Endothelial cell of umbilical vein (primary cell): ENCODE data around the gene DENND1A. TPM values are rescaled to one million over a fixed set of nuclear protein-coding genes. Genes with fewer than 3 reads are reported as not detected.

ENCODE experiments used
- BruUV-seq: library from RNA; stranded (reverse); fragments of 400-500 nt; replicated peaks from 2 replicates; lab custom pipeline; 2021; lab: Mats Ljungman, UMichigan
- CTCF ChIA-PET: fragments of 300-600, 350-600 bp; sonication (Branson Sonifier 250); formaldehyde crosslinking; loops from one replicate; lab custom pipeline; 2021; ENCODE audit warnings: antibody characterized with exemption, inconsistent platforms; lab: Charles Lee
- POLR2A ChIA-PET: fragments of 300-600, 350-600 bp; sonication (Branson Sonifier 250); formaldehyde crosslinking; loops from one replicate; lab custom pipeline; 2021; ENCODE audit warnings: antibody characterized with exemption, inconsistent platforms; lab: Charles Lee
- DNase-seq: peaks from one replicate; pipeline ENCODE4 v3.0.0-alpha.2; 2011; ENCODE audit warnings: low read depth, low spot score
- FAIRE-seq: peaks from 2 replicates; lab custom pipeline; 2011; peaks lifted over from hg19 to GRCh38; lab: Jason Lieb, UNC
- H2AFZ ChIP-seq: 2 replicates; pipeline ENCODE4 v1.6.0; 2012; ENCODE audit warnings: low read depth, low read length, control low read depth, inconsistent platforms
- H3K27ac ChIP-seq: 2 replicates; pipeline ENCODE4 v1.5.1; 2011; ENCODE audit warnings: low read depth, mild to moderate bottlenecking, control low read depth, low read length, moderate library complexity; ENCODE audit not compliant: insufficient read depth
- H3K27me3 ChIP-seq, 2 experiments: 2 replicates each; pipeline versions ENCODE4 v1.6.0 to v1.6.1; 2011; ENCODE audit warnings: low read length in 2 of 2, mixed read lengths in 1 of 2; ENCODE audit not compliant: control insufficient read depth in 2 of 2, insufficient read depth in 2 of 2
- H3K36me3 ChIP-seq, 2 experiments: 2 replicates in 1 of 2; 3 replicates in 1 of 2; pipeline ENCODE4 v1.5.1; 2011; ENCODE audit warnings: low read length in 2 of 2, mild to moderate bottlenecking in 1 of 2, moderate library complexity in 1 of 2; ENCODE audit not compliant: control insufficient read depth in 2 of 2, insufficient read depth in 2 of 2; ENCODE audit errors: extremely low read depth in 1 of 2
- H3K4me1 ChIP-seq: 3 replicates; pipeline ENCODE4 v1.5.1; 2011; ENCODE audit warnings: mild to moderate bottlenecking, low read length; ENCODE audit not compliant: control insufficient read depth, insufficient read depth; ENCODE audit errors: extremely low read depth
- H3K4me2 ChIP-seq: 2 replicates; pipeline ENCODE4 v1.6.1; 2011; ENCODE audit warnings: low read length, control low read depth, mixed read lengths; ENCODE audit not compliant: insufficient read depth
- H3K4me3 ChIP-seq, 3 experiments: fragments of 200-600 bp in 1 of 3; sonication (generic), shearing (Covaris generic) in 1 of 3; replicated peaks in 1 of 3; 2 replicates each; pipeline ENCODE4 v1.5.1; 2011 to 2016; ENCODE audit warnings: control low read depth in 3 of 3, low read length in 3 of 3, mild to moderate bottlenecking in 2 of 3, inconsistent platforms in 1 of 3, low read depth in 1 of 3, moderate library complexity in 1 of 3; ENCODE audit not compliant: insufficient read depth in 1 of 3
- H3K79me2 ChIP-seq: 2 replicates; pipeline ENCODE4 v1.6.0; 2012; ENCODE audit warnings: low read length, inconsistent platforms; ENCODE audit not compliant: control insufficient read depth, insufficient read depth
- H3K9ac ChIP-seq: replicated peaks from 2 replicates; pipeline ENCODE3; 2011; ENCODE audit warnings: low read length, control low read depth; ENCODE audit not compliant: insufficient read depth; ENCODE audit errors: extremely low read depth
- H3K9me1 ChIP-seq: replicated peaks from 3 replicates; pipeline ENCODE4 v1.6.0; 2011; ENCODE audit warnings: mild to moderate bottlenecking, low read length; ENCODE audit not compliant: control insufficient read depth, insufficient read depth; ENCODE audit errors: extremely low read depth
- H3K9me3 ChIP-seq: replicated peaks from 2 replicates; pipeline ENCODE4 v1.5.1; 2012; ENCODE audit warnings: low read length, inconsistent platforms; ENCODE audit not compliant: control insufficient read depth, insufficient read depth
- H4K20me1 ChIP-seq: replicated peaks from 2 replicates; pipeline ENCODE3; 2011; ENCODE audit warnings: mild to moderate bottlenecking, low read length; ENCODE audit not compliant: control insufficient read depth, insufficient read depth; ENCODE audit errors: extremely low read depth
- CTCF ChIP-seq, 2 donors: IDR thresholded peaks; 1 replicate in 1 of 2; 2 replicates in 1 of 2; pipeline ENCODE4 v1.5.1; 2011; ENCODE audit warnings: low read length in 2 of 2, mild to moderate bottlenecking in 2 of 2, moderate library complexity in 2 of 2, control low read depth in 1 of 2, inconsistent platforms in 1 of 2, low read depth in 1 of 2; ENCODE audit not compliant: insufficient read depth in 1 of 2; ENCODE audit errors: extremely low read depth in 1 of 2
- EZH2 ChIP-seq: IDR thresholded peaks from 2 replicates; pipeline ENCODE4 v1.6.1; 2012; ENCODE audit warnings: borderline replicate concordance, low read depth, mild to moderate bottlenecking, moderate library complexity, low read length, inconsistent platforms; ENCODE audit not compliant: severe bottlenecking
- FOS ChIP-seq: IDR thresholded peaks from 2 replicates; pipeline ENCODE4 v1.6.1; 2011; ENCODE audit warnings: mild to moderate bottlenecking, low read length, moderate library complexity, borderline replicate concordance; ENCODE audit not compliant: insufficient read depth
- GATA2 ChIP-seq: IDR thresholded peaks from 2 replicates; pipeline ENCODE4 v1.7.0; 2011; ENCODE audit warnings: low read depth, mild to moderate bottlenecking, moderate library complexity, mixed read lengths, low read length; ENCODE audit not compliant: insufficient read length, insufficient read depth
- JUN ChIP-seq: IDR thresholded peaks from 2 replicates; pipeline ENCODE4 v1.6.1; 2011; ENCODE audit warnings: borderline replicate concordance, low read depth; ENCODE audit not compliant: insufficient read length, insufficient read depth
- MAX ChIP-seq: IDR thresholded peaks from 2 replicates; pipeline ENCODE4 v1.6.1; 2011; ENCODE audit not compliant: insufficient read depth, insufficient read length
- MYC ChIP-seq: IDR thresholded peaks from one replicate; pipeline ENCODE4 v1.6.1; 2011; ENCODE audit warnings: mild to moderate bottlenecking, low read depth, low read length
- POLR2A ChIP-seq: IDR thresholded peaks from 2 replicates; pipeline ENCODE4 v1.6.1; 2012; ENCODE audit warnings: low read depth, mild to moderate bottlenecking, control low read depth, low read length
- POLR2AphosphoS5 ChIP-seq: IDR thresholded peaks from 2 replicates; pipeline ENCODE4 v1.6.1; 2012; ENCODE audit warnings: low read depth, mild to moderate bottlenecking, control low read depth, low read length, moderate library complexity; ENCODE audit not compliant: insufficient read depth
- dilution Hi-C: fragments of 300-500 bp; cut with MboI; formaldehyde crosslinking; loops from one replicate; pipeline ENCODE4 v1.15.0; 2019; ENCODE audit warnings: low sequenced_read_pairs; ENCODE audit not compliant: extremely low pct_ligation_motif_present
- intact Hi-C: fragments of 100-400 bp; cut with micrococcal nuclease; formaldehyde crosslinking; loops from one replicate; pipeline ENCODE4 v1.10.0; 2022
- polyA plus RNA-seq, 4 experiments: library from polyadenylated mRNA; depleted of rRNA in 3 of 4; stranded (reverse) in 3 of 4; unstranded in 1 of 4; fragments of >200 nt; gene quantifications; 2 replicates each; pipeline versions ENCODE4 v1.2.1 to v1.2.3, GENCODE V29; 2011 to 2012; ENCODE audit warnings: missing spikeins in 1 of 4
- total RNA-seq: library from RNA; stranded (reverse); gene quantifications from 2 replicates; pipeline ENCODE4 v1.2.3, GENCODE V29; 2021

Gene DENND1A
- total and polyA plus RNA-seq, 2 donors (not counting 3 experiments of a cell fraction or from before 2014, with no cell fraction given), result 18.5 to 24.5 TPM

- no TSS peak for BruUV-seq
- ChIA-PET CTCF (interaction anchor here (1.3 to 7.9 kb wide), 2 partner anchors 11 to 499 kb away, joined by 6 to 154 read pairs; no protein-coding TSS in a partner anchor), POLR2A (no interaction called here)
- Histone ChIP-seq H2AFZ (no peak overlapping the region), H3K9me3 (no peaks in the 10 kb centered on the region), H3K36me3 (no peaks in the 10 kb centered on the region), H4K20me1 (no peaks in the 10 kb centered on the region), H3K27ac (no peak overlapping the region), H3K9me1 (no peaks in the 10 kb centered on the region), H3K4me3 (no peak overlapping the region), H3K27me3 (no peaks in the 10 kb centered on the region), H3K4me2 (no peak overlapping the region), H3K9ac (no peak overlapping the region), H3K79me2 (no peaks in the 10 kb centered on the region), H3K4me1 (no peaks in the 10 kb centered on the region)
- intact Hi-C loops, result loop anchor here (5.0 to 10.0 kb wide), 3 partner anchors 273 to 586 kb away; no protein-coding TSS in a partner anchor
- dilution Hi-C loops, result no loop called here
- no peak for TF ChIP-seq FOS
- TF ChIP-seq JUN, result no peak
- TF ChIP-seq POLR2A, result no peak
- TF ChIP-seq POLR2AphosphoS5, result no peak
- DNase-seq (no peak), FAIRE-seq (no peak)
Observed at GRCh38 chr9:123541411-123541810, 388.5 kb downstream of the DENND1A start.

- no peak for FAIRE-seq
- H3K4me3 ChIP-seq, result no peak overlapping the region
- H3K36me3 ChIP-seq, result no peaks in the 10 kb centered on the region
- no peaks in the 10 kb centered on the region for H3K9me3 ChIP-seq
- POLR2A ChIA-PET, result no interaction called here
- BruUV-seq, result no TSS peak
- H2AFZ ChIP-seq, result no peak overlapping the region
- TF ChIP-seq POLR2A, result no peak
- no peak for TF ChIP-seq FOS
- no peak for TF ChIP-seq JUN
- no peak for TF ChIP-seq MYC
- TF ChIP-seq CTCF (IDR thresholded peaks at IDR 0.05; ENCODE audit: extremely low read depth in 1 of 2, insufficient read depth in 1 of 2, low read depth in 1 of 2, low read length in 2 of 2), result no peak
- TF ChIP-seq GATA2, result no peak
- TF ChIP-seq MAX, result no peak
- TF ChIP-seq POLR2AphosphoS5, result no peak
- TF ChIP-seq EZH2, result no peak
- H3K9me1 ChIP-seq, result no peaks in the 10 kb centered on the region
- no peaks in the 10 kb centered on the region for H3K4me1 ChIP-seq
- no peak for DNase-seq
- H4K20me1 ChIP-seq, result no peaks in the 10 kb centered on the region
- no peak overlapping the region for H3K4me2 ChIP-seq
- H3K27me3 ChIP-seq, result no peaks in the 10 kb centered on the region
- no peaks in the 10 kb centered on the region for H3K79me2 ChIP-seq
- intact Hi-C loops, result loop anchor here (5.0 to 10.0 kb wide), 3 partner anchors 274 to 587 kb away; no protein-coding TSS in a partner anchor
- no peak overlapping the region for H3K27ac ChIP-seq
- H3K9ac ChIP-seq, result no peak overlapping the region
- dilution Hi-C loops, result no loop called here
- CTCF ChIA-PET, result interaction anchor here (1.1 to 1.5 kb wide), 2 partner anchors 9 to 500 kb away, joined by 3 to 6 read pairs; no protein-coding TSS in a partner anchor
Observed at GRCh38 chr9:123540457-123540856, 389.5 kb downstream of the DENND1A start.
